Right cardiac atrium (tissue), 5 donors: ENCODE measurements around the gene MYO5A. TPM values are rescaled to one million over a fixed set of nuclear protein-coding genes. Genes with fewer than 3 reads are reported as not detected.

Experiments used
- ATAC-seq, 2 donors: fragments of 200-7000 bp; cut with Tn5 transposase; one replicate each; pipeline versions ENCODE4 v1.8.0 to v1.9.1; 2020; ENCODE audit warnings: moderate library complexity in 2 of 2, mild to moderate bottlenecking in 1 of 2
- DNase-seq, 3 donors: peaks; one replicate each; pipeline ENCODE4 v3.0.0-alpha.2; 2020
- H3K27ac ChIP-seq: one replicate; pipeline ENCODE4 v1.5.1; 2013; ENCODE audit warnings: mild to moderate bottlenecking, low read length, control low read depth, moderate library complexity
- H3K27me3 ChIP-seq: one replicate; pipeline ENCODE4 v1.6.1; 2013; ENCODE audit not compliant: control insufficient read depth, insufficient read depth
- H3K4me1 ChIP-seq: one replicate; pipeline ENCODE4 v1.6.1; 2013; ENCODE audit warnings: low read length; ENCODE audit not compliant: control insufficient read depth, insufficient read depth
- H3K4me3 ChIP-seq: one replicate; pipeline ENCODE4 v1.5.1; 2013; ENCODE audit warnings: low read length, control low read depth
- H3K9me3 ChIP-seq: one replicate; pipeline ENCODE4 v1.6.1; 2013; ENCODE audit warnings: low read length; ENCODE audit not compliant: control insufficient read depth
- WGBS: extraction: QIAGEN DNeasy Blood & Tissue Kit; methylation state at CpG from one replicate; pipeline ENCODE4 v1.1.7; 2013; 5-methylcytosine and 5-hydroxymethylcytosine counted together
- intact Hi-C, 4 donors: fragments of 100-400 bp; cut with DNase I; formaldehyde crosslinking; loops; one replicate each; pipeline versions ENCODE4 v1.11.0 to v1.14.0; 2022 to 2023
- microRNA-seq, 2 donors: library from miRNA; unstranded; fragments of <30 nt; microRNA quantifications; one replicate each; pipeline ENCODE4 v1.2.0, GENCODE V29; 2020 to 2021
- polyA plus RNA-seq: library from polyadenylated mRNA; stranded (reverse); fragments of 200-250 nt; gene quantifications from one replicate; pipeline ENCODE4 v1.2.3, GENCODE V29; 2013
- total RNA-seq, 4 donors: library from RNA; stranded (reverse); fragmentation: NEBNext Ultra II Directional; extraction: Animal tissue kit (Norgen Biotek cat#: 25700); gene quantifications; one replicate each; pipeline ENCODE4 v1.2.1, GENCODE V29; 2021
- donor health status: healthy with polysubstance abuse.
- donor health status: DM: no; HTN: yes; CAD: no.
- donor health status: DM: no; HTN: no; CAD: no.
- donor health status: DM: no; HTN: yes; CAD: no; lungs with severe emphysema.
- donor health status: DM: yes; HTN: yes; CAD: no.

The MYO5A gene
- total and polyA plus RNA-seq, 5 donors, result 4.1 to 17.7 (median 11.0) TPM

GRCh38 chr15:52261498-52262242 is 267.0 kb downstream of the MYO5A start:
- 22% methylated on average over 8 of the region's 8 CpGs for WGBS
- no peak overlapping the region for H3K4me3 ChIP-seq
- H3K27me3 ChIP-seq, result no peaks in the 10 kb centered on the region
- H3K27ac ChIP-seq, result peak overlapping the region; percentile 13
- ATAC-seq, result peak; percentile 90 to 96
- peaks cover 5% of the 10 kb centered on the region for H3K4me1 ChIP-seq
- intact Hi-C loops, result loop anchor here in 1 of 4 donors (10.0 kb wide), 1 partner anchor 547 kb away; no protein-coding TSS in a partner anchor
- no peaks in the 10 kb centered on the region for H3K9me3 ChIP-seq
- DNase-seq, result peak; percentile 55 to 75 (median 73)

- DNase-seq (peak in 1 of 3 donors; percentile 51), ATAC-seq (peak in 1 of 2 donors; percentile 2)
- H3K27me3 ChIP-seq, result no peaks in the 10 kb centered on the region
- no peak overlapping the region for H3K4me3 ChIP-seq
- H3K4me1 ChIP-seq, result peaks cover 5% of the 10 kb centered on the region
- no peak overlapping the region for H3K27ac ChIP-seq
- H3K9me3 ChIP-seq, result no peaks in the 10 kb centered on the region
- 92% methylated on average over 10 of the region's 10 CpGs for WGBS
- intact Hi-C loops, result loop anchor here in 1 of 4 donors (10.0 kb wide), 1 partner anchor 546 kb away; no protein-coding TSS in a partner anchor
Measured at GRCh38 chr15:52261026-52261425, 267.7 kb downstream of the MYO5A start.

- Histone ChIP-seq H3K9me3 (no peaks in the 10 kb centered on the region), H3K4me1 (peaks cover 5% of the 10 kb centered on the region), H3K27ac (no peak overlapping the region), H3K4me3 (no peak overlapping the region), H3K27me3 (no peaks in the 10 kb centered on the region)
- no peak for DNase-seq
- ATAC-seq, result no peak
- intact Hi-C loops, result loop anchor here in 3 of 4 donors (5.0 kb wide), 2 partner anchors 473 to 478 kb away; no protein-coding TSS in a partner anchor
- 94% methylated on average over 4 of the region's 4 CpGs for WGBS
Measured at GRCh38 chr15:52259503-52259902, 269.2 kb downstream of the MYO5A start.

- H3K4me1 ChIP-seq, result peaks cover 5% of the 10 kb centered on the region
- WGBS, result 93% methylated on average over 5 of the region's 5 CpGs
Measured at GRCh38 chr15:52258461-52258860, 270.2 kb downstream of the MYO5A start.

GRCh38 chr15:52257734-52258062 is 271.0 kb downstream of the MYO5A start:
- no peak overlapping the region for H3K27ac ChIP-seq
- ATAC-seq, result peak; percentile 39 to 47
- peaks cover 5% of the 10 kb centered on the region for H3K4me1 ChIP-seq
- no peak for DNase-seq
- H3K27me3 ChIP-seq, result no peaks in the 10 kb centered on the region
- 44% methylated on average over 5 of the region's 5 CpGs for WGBS
- intact Hi-C loops, result loop anchor here (2.0 to 5.0 kb wide), 3 partner anchors 475 to 480 kb away; no protein-coding TSS in a partner anchor
- no peak overlapping the region for H3K4me3 ChIP-seq
- no peaks in the 10 kb centered on the region for H3K9me3 ChIP-seq

More at GRCh38 chr15:52258461-52258860, 270.2 kb downstream of the MYO5A start:
- Histone ChIP-seq H3K4me3 (no peak overlapping the region), H3K9me3 (no peaks in the 10 kb centered on the region), H3K27me3 (no peaks in the 10 kb centered on the region), H3K27ac (no peak overlapping the region)
- no peak for ATAC-seq
- DNase-seq, result no peak
- intact Hi-C loops, result loop anchor here in 3 of 4 donors (5.0 kb wide), 2 partner anchors 474 to 479 kb away; no protein-coding TSS in a partner anchor

Small RNA genes lying within 50 kb of the gene (microRNA-seq; reads per million reads assigned to microRNA genes)
- 1.3 to 1.6 reads per million in 2 donors for gene MIR1266

Other genes with a start within 250 kb of the MYO5A start
- 1 to 10 TPM; 3.9 to 9.2 (median 4.6) TPM for gene MYO5C, start 233.1 kb downstream of the MYO5A start, total RNA-seq
- gene MYO5C, start 233.1 kb downstream of the MYO5A start, polyA plus RNA-seq, result 1.6 TPM
- gene ARPP19, start 40.1 kb upstream of the MYO5A start, total RNA-seq, result 100 to 1,000 TPM; 146 to 179 (median 164) TPM
- 70.3 TPM for gene ARPP19, start 40.1 kb upstream of the MYO5A start, polyA plus RNA-seq
- 10 to 100 TPM; 29.3 to 51.7 (median 33.1) TPM for gene ATOSA, start 150.5 kb upstream of the MYO5A start, total RNA-seq
- gene ATOSA, start 150.5 kb upstream of the MYO5A start, polyA plus RNA-seq, result 38.1 TPM